CD4-positive, alpha-beta T cell treated with Interleukin-4 for 4 hours (primary cell): ENCODE data around the gene KLHL21.
A peak's percentile ranks its signal among the peaks of the same experiment; 100 is the strongest.

Source experiments
- DNase-seq: peaks from one replicate; pipeline ENCODE4 v3.0.0-alpha.2; 2020

The KLHL21 gene

DNA sequence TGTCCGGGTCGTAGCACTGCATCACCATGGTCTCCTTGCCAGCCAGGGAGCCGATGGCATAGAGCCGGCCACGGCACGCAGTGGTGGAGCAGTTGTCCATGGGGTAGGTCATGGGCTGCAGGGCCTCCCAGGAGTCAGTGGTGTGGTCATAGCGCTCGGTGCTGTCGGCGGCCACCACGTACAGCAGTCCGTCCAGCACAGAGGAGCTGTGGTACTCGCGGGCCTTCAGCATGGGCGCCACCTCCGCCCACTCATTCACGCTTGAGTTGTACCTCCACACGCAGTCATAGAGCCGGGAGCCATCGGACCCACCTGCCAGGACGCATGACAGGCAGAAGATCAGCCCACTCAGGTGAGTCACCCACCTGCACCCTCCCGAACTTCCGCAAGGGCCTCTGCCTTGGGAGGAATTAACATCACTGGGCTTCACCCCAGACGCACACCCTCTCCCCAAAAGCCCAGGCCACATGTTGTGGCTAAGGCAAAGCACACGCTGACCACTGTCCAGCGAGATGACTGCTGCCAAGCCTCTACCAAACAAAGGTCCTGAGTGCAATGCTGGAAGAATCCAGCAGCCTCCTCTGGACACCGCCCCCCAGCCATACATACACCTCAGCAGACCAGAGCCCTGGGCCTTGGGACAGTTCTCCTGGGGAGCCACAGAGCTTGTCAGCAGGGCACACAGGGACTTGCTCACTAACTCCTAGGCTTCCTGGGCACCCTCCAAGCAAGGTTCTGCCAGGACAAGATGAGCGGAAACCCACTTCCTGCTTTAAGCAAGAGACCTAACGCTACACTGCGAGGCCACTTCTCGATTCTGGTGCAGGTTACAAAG is 3.3 kb downstream of the KLHL21 start:
- DNase-seq = peak; percentile 63

- no peak for DNase-seq
Observed at GRCh38 chr1:6597777-6598131, 4.9 kb downstream of the KLHL21 start.

DNA sequence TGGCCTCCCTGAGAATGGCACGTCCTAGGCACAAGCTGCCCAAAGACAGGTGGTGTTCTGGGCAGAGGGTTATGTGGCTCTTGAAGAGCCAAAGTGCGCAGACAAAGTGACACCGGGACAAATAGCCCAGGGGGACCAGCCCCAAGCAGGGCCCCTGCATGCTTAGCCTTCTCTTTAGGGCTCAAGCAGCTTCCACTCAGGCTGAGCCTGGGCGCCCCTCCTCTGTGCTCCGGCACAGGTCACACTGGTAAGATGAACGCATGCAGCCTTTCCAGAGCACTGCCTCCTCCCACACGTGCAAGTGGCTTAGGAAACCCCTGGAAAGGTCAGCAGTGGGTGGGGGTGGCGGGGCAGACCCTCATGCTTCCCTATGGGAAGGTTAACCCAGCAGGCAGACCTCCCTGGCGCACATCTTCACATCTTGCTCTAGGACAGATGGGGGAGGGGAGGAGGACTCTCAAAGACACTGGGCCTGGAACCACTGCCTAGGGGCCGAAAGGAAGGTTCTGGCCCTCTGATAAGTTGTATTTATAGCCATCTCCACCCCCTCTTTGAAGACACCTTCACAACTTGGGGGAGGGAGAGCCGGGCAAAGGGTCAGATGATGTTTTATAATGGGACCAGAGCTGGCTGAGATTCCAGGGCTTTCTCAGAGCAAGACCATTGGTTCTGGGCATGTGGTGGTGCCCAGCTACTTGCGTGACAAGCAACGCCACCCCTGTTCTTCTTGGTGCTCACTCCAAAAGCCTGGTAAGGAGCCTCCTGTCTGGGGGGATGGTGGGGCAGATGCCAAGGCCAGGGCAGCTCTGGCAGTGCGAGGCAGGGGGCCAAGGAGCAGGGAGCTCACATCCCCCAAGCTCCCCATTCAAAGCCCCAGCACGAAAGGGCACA is 5.5 kb downstream of the KLHL21 start:
- no peak for DNase-seq

- no peak for DNase-seq
Observed at GRCh38 chr1:6596351-6596750, 6.3 kb downstream of the KLHL21 start.

DNA sequence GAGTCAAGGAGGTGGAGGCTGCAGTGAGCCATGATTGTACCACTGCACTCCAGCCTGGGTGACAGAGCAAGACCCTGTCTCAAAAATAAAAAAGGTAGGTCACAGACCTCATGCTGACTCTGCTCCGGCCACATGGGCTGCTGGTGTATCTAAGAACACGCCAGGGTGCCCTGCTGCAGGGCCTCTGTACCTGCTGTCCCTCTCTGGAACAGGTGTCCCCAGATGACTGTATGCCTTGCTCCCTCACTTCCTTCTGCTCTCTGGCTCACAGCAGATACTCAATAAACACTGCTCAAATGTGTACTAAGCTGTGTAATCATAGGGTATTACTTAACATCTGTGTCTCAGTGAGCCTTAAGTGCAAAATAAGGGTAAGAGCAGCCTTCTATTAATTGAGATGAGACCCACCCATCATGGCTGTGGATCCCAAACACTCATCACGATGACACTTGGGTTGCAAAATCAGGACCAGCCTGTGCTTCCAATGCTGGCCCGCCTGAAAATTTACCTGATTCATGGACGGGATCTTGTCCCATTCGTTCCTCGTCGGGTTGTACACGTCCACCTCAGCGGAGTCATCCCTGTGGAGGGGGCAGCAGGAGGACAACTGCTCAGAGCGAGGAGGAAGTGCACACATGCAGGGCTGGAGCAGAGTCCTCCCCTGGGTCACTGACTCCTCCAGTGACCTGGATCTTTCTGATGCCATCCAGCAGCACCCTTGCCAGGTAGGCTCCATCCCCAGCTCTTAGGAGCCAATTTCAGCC is 7.5 kb downstream of the KLHL21 start:
- no peak for DNase-seq

GRCh38 chr1:6593810-6594209 is 8.9 kb downstream of the KLHL21 start:
- no peak for DNase-seq

DNA sequence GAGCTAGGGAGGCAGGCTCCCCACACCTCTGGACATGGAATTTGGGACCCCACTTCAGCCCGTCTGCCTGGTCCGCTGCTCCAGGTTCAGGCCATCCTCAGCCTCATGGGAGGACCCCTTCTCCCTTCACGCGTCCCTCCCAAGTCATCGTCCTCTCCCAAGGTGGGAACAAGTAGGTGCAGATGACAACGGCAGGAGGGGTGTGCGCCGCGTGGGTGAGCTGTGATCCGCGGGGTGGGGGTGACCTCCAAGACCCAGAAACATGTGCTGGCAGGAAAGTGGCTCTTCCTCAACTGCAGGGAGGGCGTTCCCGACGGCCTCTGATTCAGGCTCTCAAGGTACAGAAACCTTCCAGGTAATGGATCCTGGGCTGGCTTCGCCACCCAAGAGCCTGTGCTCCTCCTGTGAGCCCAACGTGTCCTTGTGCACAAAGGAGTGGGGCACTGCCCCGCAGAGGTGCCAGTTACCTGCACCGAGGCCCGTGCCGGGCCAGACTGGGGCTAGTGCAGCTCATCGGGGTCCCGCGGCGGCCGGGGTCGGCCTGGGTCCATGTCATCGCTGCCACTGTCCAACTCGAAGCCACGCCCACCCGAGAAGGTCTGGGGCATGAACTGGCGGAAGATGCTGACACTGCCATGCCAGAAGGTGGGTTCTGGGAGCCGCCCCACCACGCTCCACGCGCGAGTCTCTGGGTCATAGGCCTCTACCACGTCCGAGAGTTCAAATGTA is 9.6 kb downstream of the KLHL21 start:
- no peak for DNase-seq

DNA sequence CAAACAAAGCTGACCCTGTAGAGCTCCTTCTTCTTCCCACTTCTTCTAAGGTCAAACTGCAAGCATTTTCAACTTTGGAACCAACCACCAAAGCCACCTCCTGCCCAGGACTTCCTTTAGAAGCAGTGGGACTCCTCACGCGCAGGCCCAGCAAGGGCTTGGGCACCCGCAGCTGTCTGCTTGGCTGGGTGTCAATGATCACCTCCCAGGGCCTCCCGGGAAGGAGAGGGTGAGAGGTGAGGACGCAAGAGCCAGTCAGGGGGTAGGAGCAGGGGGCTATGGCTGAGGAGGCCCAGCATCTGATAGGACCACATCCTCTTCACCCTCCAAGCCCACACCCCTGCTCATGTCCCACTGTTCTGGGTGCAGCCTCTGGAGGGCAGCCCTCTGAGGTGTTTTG is 10.2 kb downstream of the KLHL21 start:
- DNase-seq = no peak

DNA sequence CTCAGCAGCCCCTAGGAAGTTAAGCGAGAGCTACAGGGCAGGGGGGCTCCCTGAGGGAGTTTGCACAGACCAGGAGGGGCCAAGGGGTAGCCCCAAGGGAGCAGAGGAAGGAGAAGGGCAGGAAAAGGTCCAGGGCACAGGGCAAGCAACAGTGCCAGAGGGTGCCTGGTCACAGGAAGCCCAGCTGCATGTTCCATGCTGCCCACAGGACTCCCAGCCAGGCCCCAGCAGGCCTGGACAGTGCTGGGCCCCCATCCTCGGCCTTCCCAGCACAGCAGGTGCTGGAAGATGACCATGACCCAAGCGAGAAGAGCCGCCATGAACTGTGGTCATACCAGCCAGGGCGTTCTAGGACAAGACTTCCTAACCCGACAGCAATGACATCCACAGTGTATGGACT is 11.0 kb downstream of the KLHL21 start:
- no peak for DNase-seq

DNA sequence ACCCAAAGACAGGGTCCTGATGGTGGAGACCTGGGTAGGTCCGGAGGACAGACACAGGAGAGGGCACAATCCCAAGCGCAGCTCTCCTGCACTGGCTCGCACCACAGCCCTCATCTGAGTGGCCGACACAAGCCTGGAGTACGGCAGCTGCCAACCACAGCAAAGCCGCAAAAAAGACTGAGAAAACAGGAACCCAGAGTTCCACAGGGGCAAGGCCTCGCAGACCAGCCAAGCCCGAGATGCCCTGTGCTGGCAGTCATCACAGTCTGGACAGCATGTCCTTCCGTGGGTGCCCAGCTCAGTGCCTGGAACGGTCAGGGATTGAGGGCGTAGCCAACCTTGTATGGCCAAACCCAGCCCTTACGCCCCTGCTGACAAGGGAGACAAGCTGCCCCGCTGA is 11.4 kb downstream of the KLHL21 start:
- DNase-seq = no peak

DNA sequence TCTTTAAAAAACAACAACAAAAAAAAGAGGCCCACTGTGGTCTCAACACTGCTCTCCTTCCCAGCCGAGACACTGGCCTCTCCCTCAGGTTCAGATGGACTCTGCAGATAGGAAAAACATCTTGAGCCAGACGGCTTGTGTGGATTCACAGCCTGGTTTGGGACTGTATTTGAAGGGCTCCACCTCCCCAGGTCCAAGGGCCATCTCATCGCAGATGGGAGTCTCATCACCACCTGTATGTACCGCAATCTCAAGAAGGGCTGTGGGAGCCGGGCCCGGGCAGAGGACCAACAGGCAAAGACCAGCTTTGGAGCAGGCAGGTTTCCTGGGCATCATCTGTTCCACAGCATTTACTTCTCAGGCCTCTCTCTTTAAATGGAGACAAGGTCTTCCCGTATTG is 12.6 kb downstream of the KLHL21 start:
- DNase-seq = no peak

DNA sequence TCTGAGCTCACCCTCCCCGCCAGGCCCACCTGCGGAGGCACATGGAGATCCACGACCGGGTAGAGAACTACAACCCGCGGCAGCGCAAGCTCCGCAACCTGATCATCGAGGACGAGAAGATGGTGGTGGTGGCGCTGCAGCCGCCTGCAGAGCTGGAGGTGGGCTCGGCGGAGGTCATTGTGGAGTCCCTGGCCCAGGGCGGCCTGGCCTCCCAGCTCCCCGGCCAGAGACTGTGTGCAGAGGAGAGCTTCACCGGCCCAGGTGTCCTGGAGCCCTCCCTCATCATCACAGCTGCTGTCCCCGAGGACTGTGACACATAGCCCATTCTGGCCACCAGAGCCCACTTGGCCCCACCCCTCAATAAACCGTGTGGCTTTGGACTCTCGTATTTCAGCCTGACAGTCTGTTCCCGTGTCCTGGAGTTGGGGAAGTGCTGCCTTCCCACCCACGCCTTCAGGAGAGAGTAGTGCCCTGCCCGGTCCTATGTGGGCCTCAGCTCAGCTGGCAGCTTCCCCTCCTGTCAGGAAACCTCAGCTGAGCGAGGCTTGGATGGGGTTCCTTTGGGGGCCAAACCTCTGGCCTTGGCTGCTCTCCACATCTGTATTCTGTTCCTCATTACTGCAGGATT is 13.7 kb downstream of the KLHL21 start:
- DNase-seq = no peak

- no peak for DNase-seq
Observed at GRCh38 chr1:6588128-6588892, 14.4 kb downstream of the KLHL21 start.

DNA sequence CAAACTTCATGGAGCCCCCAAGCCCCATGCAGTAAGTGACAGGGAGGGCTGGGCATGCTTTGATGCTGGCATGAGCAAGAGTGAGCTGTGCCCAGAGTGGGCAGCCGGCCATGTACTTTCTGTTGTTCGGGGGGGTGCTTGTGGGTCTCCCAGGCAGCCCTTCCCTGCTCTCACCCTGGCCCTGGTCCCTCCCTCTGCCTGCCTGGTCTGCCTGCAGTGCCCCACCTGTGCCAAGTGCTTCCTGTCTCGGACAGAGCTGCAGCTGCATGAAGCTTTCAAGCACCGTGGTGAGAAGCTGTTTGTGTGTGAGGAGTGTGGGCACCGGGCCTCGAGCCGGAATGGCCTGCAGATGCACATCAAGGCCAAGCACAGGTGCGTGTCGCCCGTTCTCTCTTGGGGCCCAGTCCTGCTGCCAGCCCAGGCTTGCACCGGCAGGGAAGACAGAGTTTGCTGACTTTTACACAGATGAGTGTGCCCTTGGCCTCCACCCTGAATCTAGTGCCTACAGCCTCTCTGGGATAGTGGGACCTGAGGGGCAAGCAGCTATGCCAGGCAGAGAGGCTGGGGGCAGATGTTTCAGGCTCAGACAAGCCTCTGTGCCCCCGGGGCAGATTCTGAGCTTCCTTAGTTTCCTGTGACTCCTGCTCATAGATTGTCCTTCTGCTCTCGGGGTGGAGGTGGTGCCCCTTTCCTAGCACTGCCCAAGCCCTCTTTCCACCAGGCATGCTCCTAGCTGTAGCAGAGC is 15.2 kb downstream of the KLHL21 start:
- DNase-seq = no peak

DNA sequence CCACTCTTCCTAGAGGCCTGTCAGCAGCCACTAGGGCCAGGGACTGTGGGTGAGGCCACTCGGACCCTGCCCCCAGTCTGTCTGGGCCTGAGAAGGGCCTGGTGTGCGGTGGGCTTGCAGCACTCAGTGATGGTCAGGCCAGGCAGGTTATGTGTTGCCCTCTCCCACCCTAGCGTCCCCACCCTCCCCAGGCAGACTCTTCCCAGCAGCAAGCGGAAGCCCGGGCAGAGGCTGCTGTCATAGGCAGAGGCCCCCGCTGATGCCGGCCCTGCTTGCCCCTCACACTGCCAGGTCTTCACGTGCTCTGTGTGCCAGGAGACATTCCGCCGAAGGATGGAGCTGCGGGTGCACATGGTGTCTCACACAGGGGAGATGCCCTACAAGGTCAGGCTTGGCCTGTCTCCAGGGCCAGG is 16.3 kb downstream of the KLHL21 start:
- DNase-seq = no peak

GRCh38 chr1:6585841-6586240 is 16.8 kb downstream of the KLHL21 start:
- DNase-seq = no peak

GRCh38 chr1:6585081-6585722 is 17.5 kb downstream of the KLHL21 start:
- DNase-seq = no peak

DNA sequence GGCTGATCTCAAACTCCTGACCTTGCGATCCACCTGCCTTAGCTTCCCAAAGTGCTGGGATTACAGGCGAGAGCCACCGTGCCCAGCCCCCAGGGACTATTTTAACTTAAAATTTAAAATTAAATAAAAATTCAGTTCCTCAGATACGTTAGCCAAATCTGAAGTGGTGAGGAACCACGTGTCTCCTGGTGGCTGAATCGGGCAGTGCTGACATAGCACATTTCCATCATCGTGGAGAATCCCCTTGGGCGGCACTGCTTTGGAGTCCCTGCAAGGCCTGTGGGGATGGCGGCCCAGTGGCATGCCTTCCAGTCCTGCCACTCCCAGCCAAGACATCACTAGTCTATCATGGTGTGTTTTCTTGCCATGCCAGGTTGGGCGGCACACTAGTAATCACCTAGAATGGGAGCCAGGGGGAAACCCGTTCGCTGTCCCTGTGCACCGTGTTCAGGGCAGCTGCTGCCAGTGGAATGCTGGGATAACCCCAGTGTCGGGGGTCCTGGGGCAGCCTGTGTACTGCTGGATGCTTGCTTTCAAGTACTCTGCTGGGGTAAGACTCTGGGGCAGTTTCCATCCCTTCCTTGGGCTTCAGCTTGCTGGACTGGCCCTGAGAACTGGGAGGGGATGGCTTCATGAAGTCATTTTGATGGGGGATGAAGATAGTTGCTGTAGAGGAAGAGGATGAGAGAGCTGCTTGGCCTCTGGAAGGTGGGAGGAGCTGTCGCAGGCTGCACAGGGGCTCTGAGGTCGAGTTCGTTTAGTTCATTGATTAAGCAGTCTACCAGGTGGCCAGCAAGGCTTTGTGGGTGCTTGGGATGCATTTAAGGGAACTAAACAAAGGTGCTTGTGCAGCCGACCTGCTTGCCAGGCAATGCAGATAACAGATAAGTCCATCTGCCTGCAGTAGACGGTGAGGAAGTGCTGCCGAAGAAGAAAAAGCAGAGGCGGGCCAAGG is 18.3 kb downstream of the KLHL21 start:
- DNase-seq = no peak

DNA sequence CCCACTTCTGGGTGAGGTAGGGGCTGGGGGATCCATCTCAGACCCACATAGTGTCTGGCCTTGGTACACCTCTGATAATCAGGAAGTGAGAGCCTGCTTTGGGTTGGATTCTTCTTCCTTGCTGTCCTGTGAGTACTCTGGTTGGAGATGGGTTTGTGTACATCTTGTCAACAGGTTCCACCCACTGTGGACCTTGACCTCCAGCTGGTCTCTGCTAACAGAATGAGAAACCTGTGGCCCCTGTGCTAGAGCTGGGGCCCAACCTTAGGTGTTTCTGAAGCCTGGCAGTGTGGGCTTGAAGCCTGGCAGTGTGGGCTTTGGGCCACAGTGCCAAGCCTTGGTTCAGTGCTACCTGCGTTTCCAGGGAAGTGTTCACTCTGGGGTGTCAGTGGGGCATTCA is 20.3 kb downstream of the KLHL21 start:
- no peak for DNase-seq
